GM19438 (cell line): ENCODE data around the gene POLR3GL.

Experiments used
- ATAC-seq: cut with Tn5 transposase; IDR thresholded peaks from one replicate; pipeline ENCODE4 v1.9.1; 2021; ENCODE audit warnings: low read depth; ENCODE audit not compliant: unreplicated experiment

POLR3GL gene

GRCh38 chr1:145947551-145947950 is 16.9 kb upstream of the POLR3GL start:
- no peak for ATAC-seq

- no peak for ATAC-seq
Observed at GRCh38 chr1:145949219-145949618, 15.3 kb upstream of the POLR3GL start.

- ATAC-seq = no peak
Observed at GRCh38 chr1:145951526-145951925, 13.0 kb upstream of the POLR3GL start.

GRCh38 chr1:145952903-145953302 is 11.6 kb upstream of the POLR3GL start:
- no peak for ATAC-seq

GRCh38 chr1:145953861-145954260 is 10.6 kb upstream of the POLR3GL start:
- ATAC-seq = no peak

GRCh38 chr1:145955436-145955835 is 9.1 kb upstream of the POLR3GL start:
- no peak for ATAC-seq

GRCh38 chr1:145956361-145956760 is 8.1 kb upstream of the POLR3GL start:
- ATAC-seq = no peak

GRCh38 chr1:145956781-145957442 is 7.6 kb upstream of the POLR3GL start:
- no peak for ATAC-seq

GRCh38 chr1:145957443-145958319 is 6.8 kb upstream of the POLR3GL start, which contains the start of gene LIX1L:
LIX1L (minus strand) TSS chr1:145958017; CDS start chr1:145957927, 90 bp downstream.
- ATAC-seq = peak; percentile 84

GRCh38 chr1:145958734-145959133 is 5.8 kb upstream of the POLR3GL start:
- ATAC-seq = no peak

GRCh38 chr1:145959333-145959732 is 5.2 kb upstream of the POLR3GL start:
- ATAC-seq = no peak

- no peak for ATAC-seq
Observed at GRCh38 chr1:145959957-145960467, 4.5 kb upstream of the POLR3GL start.

- no peak for ATAC-seq
Observed at GRCh38 chr1:145960468-145961108, 3.9 kb upstream of the POLR3GL start.

- ATAC-seq = no peak
Observed at GRCh38 chr1:145961109-145961424, 3.4 kb upstream of the POLR3GL start.

- ATAC-seq = no peak
Observed at GRCh38 chr1:145961425-145962156, 2.9 kb upstream of the POLR3GL start.

GRCh38 chr1:145962157-145963102 is 2.1 kb upstream of the POLR3GL start:
- ATAC-seq = no peak

- no peak for ATAC-seq
Observed at GRCh38 chr1:145963265-145964019, 1.0 kb upstream of the POLR3GL start.

- no peak for ATAC-seq
Observed at GRCh38 chr1:145965119-145965744, 742 bp downstream of the POLR3GL start.
